ENCODE results near the gene SEC16A. TPM values are rescaled to one million over a fixed set of nuclear protein-coding genes. Genes with fewer than 3 reads are reported as not detected.

SEC16A gene
- total RNA-seq, 1 donor, result 39.4 TPM

- no peak for TF ChIP-seq CTCF (IDR thresholded peaks at IDR 0.05; ENCODE audit: insufficient read depth, low read length)
- H3K4me3 ChIP-seq (ENCODE audit: low read depth, low read length), result no peak overlapping the region
- DNase-seq (ENCODE audit: low read depth), result no peak
These were observed 42.4 kb upstream of the SEC16A start for GRCh38 chr9:136525207-136525606.

DNA sequence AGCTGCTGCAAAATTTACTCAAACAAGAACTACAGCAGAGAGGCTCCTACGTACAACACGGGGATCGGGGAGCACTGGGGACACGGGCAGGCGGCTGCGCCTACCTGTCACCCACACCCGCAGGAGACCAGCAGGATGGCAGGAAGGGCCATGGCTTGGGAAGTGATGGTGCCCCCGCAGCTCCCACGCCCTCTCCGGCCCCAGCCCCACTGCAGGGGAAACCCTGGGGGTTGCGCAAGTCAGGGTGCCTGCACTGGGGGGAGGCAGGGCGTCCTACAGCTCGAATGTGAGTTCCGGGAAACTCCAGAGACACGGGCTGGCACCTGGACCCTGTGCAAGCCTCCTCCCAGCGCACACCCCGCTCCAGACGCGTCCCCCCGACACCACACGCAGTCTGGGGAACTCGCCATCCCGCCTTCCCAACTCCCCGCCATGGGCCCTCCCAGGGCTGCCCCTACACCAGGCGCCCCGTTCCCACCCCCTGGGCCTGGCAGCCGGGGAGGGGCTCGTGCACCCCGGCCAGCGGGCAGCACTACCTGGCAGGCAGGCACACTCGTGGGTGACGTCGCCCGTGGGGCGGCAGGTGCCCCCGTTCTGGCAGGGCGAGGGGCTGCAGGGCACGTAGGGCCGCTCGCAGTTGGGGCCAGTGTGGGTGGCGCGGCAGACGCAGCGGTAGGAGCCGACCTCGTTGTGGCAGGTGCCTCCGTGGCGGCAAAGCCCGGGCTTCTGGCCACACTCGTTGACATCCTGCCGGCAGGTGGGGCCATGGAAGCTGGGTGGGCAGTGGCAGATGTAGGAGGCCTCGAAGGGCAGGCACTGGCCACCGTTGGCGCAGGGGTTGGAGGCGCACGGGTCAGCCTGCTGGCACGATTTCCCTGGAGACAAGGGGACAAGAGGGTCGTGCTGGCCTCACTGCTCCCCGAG is 39.7 kb upstream of the SEC16A start:
- no peak for DNase-seq (ENCODE audit: low read depth)

DNA sequence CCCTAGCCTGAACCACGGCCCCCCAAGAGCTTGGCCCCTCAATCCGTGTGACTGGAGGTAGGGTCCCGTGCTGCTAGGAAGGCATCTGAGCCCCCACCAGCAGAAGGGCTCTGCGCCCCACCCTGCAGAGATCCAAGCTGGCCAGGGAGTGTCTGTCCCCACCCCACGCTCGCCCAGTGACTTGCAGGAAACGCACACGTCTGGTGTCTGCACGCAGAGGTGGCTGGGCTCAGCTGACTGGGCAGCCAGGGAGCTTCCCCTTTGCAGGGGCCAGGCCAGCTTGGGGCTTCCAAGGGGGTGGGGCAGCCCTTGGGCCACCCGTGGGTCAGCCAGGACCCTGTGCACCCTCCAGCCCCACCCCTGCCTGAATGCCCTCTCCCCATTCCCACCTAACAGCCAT is 38.7 kb upstream of the SEC16A start:
- no peak for DNase-seq (ENCODE audit: low read depth)
- H3K4me3 ChIP-seq (ENCODE audit: low read depth, low read length), result no peak overlapping the region
- no peak for TF ChIP-seq CTCF (IDR thresholded peaks at IDR 0.05; ENCODE audit: insufficient read depth, low read length)

More for the DNA sequence above, 39.7 kb upstream of the SEC16A start:
- TF ChIP-seq CTCF (IDR thresholded peaks at IDR 0.05; ENCODE audit: insufficient read depth, low read length), result no peak
- H3K4me3 ChIP-seq (ENCODE audit: low read depth, low read length), result no peak overlapping the region

DNA sequence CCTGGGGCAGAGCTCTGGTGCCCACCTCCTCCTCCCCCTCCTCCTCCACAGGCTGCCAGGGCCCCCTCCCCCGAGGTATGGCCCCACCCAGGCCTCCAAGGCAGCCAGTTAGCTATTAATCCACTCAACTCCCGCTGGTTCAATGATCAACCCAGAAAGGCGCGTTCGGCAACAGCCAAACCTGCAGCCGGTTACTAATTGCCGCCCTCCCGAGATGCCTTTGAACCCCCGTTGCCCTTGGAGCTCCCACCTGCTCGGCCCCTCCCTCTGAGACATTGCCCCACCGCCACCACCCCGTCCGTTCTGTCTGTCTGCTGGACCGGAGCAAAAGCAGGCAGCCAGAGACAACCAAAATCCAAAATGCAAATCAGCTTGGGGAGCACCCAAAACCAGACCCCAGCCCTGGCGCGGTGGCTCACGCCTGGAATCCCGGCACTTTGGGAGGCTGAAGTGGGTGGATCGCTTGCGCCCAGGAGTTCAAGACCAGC is 37.3 kb upstream of the SEC16A start:
- no peak for TF ChIP-seq CTCF (IDR thresholded peaks at IDR 0.05; ENCODE audit: insufficient read depth, low read length)
- DNase-seq (ENCODE audit: low read depth), result no peak

GRCh38 chr9:136519263-136520052 is 36.6 kb upstream of the SEC16A start:
- no peak for DNase-seq (ENCODE audit: low read depth)
- no peak overlapping the region for H3K4me3 ChIP-seq (ENCODE audit: low read depth, low read length)
- no peak for TF ChIP-seq CTCF (IDR thresholded peaks at IDR 0.05; ENCODE audit: insufficient read depth, low read length)

More for the DNA sequence above, 37.3 kb upstream of the SEC16A start:
- H3K4me3 ChIP-seq (ENCODE audit: low read depth, low read length), result no peak overlapping the region

DNA sequence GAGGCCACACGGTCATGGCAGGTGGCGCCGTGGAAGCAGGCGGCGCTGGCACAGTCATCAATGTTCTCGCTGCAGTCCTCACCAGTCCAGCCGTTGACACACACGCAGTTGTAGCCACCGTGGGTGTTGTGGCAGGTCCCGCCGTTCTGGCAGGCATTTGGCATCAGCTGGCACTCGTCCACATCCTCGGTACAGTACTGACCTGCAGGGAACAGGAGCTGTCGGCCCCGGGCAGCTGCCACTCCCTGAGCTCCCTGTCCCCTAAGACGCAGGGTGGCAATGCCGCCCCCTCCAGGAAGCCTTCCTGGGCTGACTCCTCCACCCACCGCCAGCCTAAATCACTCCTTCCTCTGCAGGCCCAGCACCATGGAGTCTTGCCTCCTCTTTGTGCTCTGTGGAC is 35.8 kb upstream of the SEC16A start:
- DNase-seq (ENCODE audit: low read depth), result no peak
- no peak overlapping the region for H3K4me3 ChIP-seq (ENCODE audit: low read depth, low read length)
- TF ChIP-seq CTCF (IDR thresholded peaks at IDR 0.05; ENCODE audit: insufficient read depth, low read length), result no peak
